MM.1S (cell line): Measurements from ENCODE around the gene SELENOV.

Source experiments
- DNase-seq: peaks from one replicate; pipeline ENCODE4 v3.0.0-alpha.2; 2015
- H2AFZ ChIP-seq: fragments of 300-600 bp; sonication (generic); 2 replicates; pipeline ENCODE4 v1.6.0; 2016; ENCODE audit warnings: antibody characterized with exemption, low read length
- H3F3A ChIP-seq: fragments of 300-600 bp; sonication (generic); 2 replicates; pipeline ENCODE4 v1.6.1; 2016; ENCODE audit warnings: mild to moderate bottlenecking, antibody characterized with exemption, low read length, moderate library complexity, mixed read lengths; ENCODE audit not compliant: insufficient read depth
- H3K27ac ChIP-seq: fragments of 300-600 bp; sonication (generic); 2 replicates; pipeline ENCODE4 v1.5.1; 2016; ENCODE audit warnings: mild to moderate bottlenecking, low read length
- H3K27me3 ChIP-seq: fragments of 300-600 bp; sonication (generic); replicated peaks from 2 replicates; pipeline ENCODE4 v1.6.0; 2016; ENCODE audit warnings: low read length; ENCODE audit not compliant: insufficient read depth
- H3K36me3 ChIP-seq: fragments of 300-600 bp; sonication (generic); replicated peaks from 2 replicates; pipeline ENCODE4 v1.6.1; 2016; ENCODE audit warnings: mild to moderate bottlenecking, low read length, mixed read lengths; ENCODE audit not compliant: insufficient read depth
- H3K4me1 ChIP-seq: fragments of 300-600 bp; sonication (generic); 2 replicates; pipeline ENCODE4 v1.6.1; 2016; ENCODE audit warnings: low read length, mixed read lengths
- H3K4me2 ChIP-seq: fragments of 300-600 bp; sonication (generic); 2 replicates; pipeline ENCODE4 v1.6.0; 2016; ENCODE audit warnings: low read depth, low read length
- H3K4me3 ChIP-seq: fragments of 300-600 bp; sonication (generic); 2 replicates; pipeline ENCODE4 v1.5.1; 2016; ENCODE audit warnings: low read length, mixed read lengths
- H3K79me2 ChIP-seq: fragments of 300-600 bp; sonication (generic); 2 replicates; pipeline ENCODE4 v1.6.1; 2016; ENCODE audit warnings: mixed run types, low read length, mixed read lengths
- H3K9ac ChIP-seq: fragments of 300-600 bp; sonication (generic); 2 replicates; pipeline ENCODE4 v1.6.1; 2016; ENCODE audit warnings: low read length, mixed read lengths
- H3K9me2 ChIP-seq: fragments of 300-600 bp; sonication (generic); replicated peaks from 2 replicates; pipeline ENCODE4 v1.6.1; 2016; ENCODE audit warnings: mild to moderate bottlenecking, low read length, mixed read lengths; ENCODE audit not compliant: insufficient read depth
- H3K9me3 ChIP-seq: fragments of 300-600 bp; sonication (generic); replicated peaks from 2 replicates; pipeline ENCODE4 v1.6.1; 2016; ENCODE audit warnings: mild to moderate bottlenecking, low read length, mixed read lengths; ENCODE audit not compliant: insufficient read depth
- H4K20me1 ChIP-seq: fragments of 300-600 bp; sonication (generic); 2 replicates; pipeline ENCODE4 v1.6.1; 2016; ENCODE audit warnings: mild to moderate bottlenecking, low read length, moderate library complexity, mixed read lengths; ENCODE audit not compliant: insufficient read depth
- CTCF ChIP-seq: fragments of 300-600 bp; sonication (generic); IDR thresholded peaks from 2 replicates; pipeline ENCODE4 v1.5.1; 2016; ENCODE audit warnings: antibody characterized with exemption, low read length, mixed read lengths
- EZH2 ChIP-seq: fragments of 300-600 bp; sonication (generic); optimal IDR thresholded peaks from 2 replicates; pipeline ENCODE3; 2017; ENCODE audit warnings: low read depth, mild to moderate bottlenecking, antibody characterized with exemption, low read length, mixed read lengths
- EZH2phosphoT487 ChIP-seq: fragments of 300-600 bp; sonication (generic); IDR thresholded peaks from 2 replicates; pipeline ENCODE4 v1.6.1; 2018; ENCODE audit warnings: antibody characterized with exemption, low read length

The SELENOV gene

GRCh38 chr19:39480337-39481228, 34.4 kb upstream of the SELENOV start, which contains the start of gene TIMM50:
TIMM50 (plus strand) TSS chr19:39480838; CDS start chr19:39480854, 16 bp downstream.
- Histone ChIP-seq H3K4me3 (peak within 1 kb of the TSS; percentile 98), H3K9me3 (no peaks in the 10 kb centered on the region), H3K4me2 (peak within 1 kb of the TSS; percentile 98), H3K4me1 (peaks cover 4% of the 10 kb centered on the region; the same call in 1 of the 2 replicates), H3K9ac (peak within 1 kb of the TSS; percentile 94), H4K20me1 (no peaks in the 10 kb centered on the region), H3K9me2 (no peaks in the 10 kb centered on the region), H3K79me2 (peaks cover 29% of the 10 kb centered on the region), H3F3A (0 out of 2 replicates have a peak, but pooled peaks cover 6% of the 10 kb centered on the region), H3K27ac (peak within 1 kb of the TSS; percentile 62; the same call in 1 of the 2 replicates), H3K27me3 (no peaks in the 10 kb centered on the region), H2AFZ (peak within 1 kb of the TSS; percentile 74), H3K36me3 (no peaks in the 10 kb centered on the region)
- TF ChIP-seq EZH2phosphoT487, result no peak
- no peak for TF ChIP-seq EZH2
- no peak for TF ChIP-seq CTCF
- peak; percentile 96 for DNase-seq

DNA sequence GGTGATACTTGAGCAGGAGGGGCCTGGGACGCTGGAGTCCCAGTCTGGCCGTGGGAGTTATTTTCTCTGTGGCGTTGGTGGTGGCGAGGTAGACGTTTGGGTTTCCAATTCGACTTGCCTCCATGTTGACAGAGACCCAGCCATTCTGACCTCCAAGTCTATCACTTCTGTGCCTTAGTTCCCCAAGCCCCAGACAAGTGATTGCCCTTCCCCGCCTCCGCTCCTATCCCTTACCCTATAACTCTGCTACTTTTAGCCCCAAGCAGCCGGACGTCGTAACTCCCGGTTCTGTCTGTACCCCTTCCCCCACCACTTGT, 33.8 kb upstream of the SELENOV start:
- Histone ChIP-seq H3K27me3 (no peaks in the 10 kb centered on the region), H3K27ac (peak overlapping the region; percentile 62; the same call in 1 of the 2 replicates), H3K4me3 (peak overlapping the region; percentile 98), H3F3A (0 out of 2 replicates have a peak, but pooled peaks cover 3% of the 10 kb centered on the region), H4K20me1 (no peaks in the 10 kb centered on the region), H3K36me3 (no peaks in the 10 kb centered on the region), H3K79me2 (peaks cover 31% of the 10 kb centered on the region), H3K9me2 (no peaks in the 10 kb centered on the region), H3K4me2 (peak overlapping the region; percentile 98), H3K9me3 (no peaks in the 10 kb centered on the region), H3K9ac (peak overlapping the region; percentile 94), H2AFZ (peak overlapping the region; percentile 74; the same call in 1 of the 2 replicates), H3K4me1 (peaks cover 4% of the 10 kb centered on the region; the same call in 1 of the 2 replicates)
- TF ChIP-seq CTCF (no peak), EZH2 (no peak), EZH2phosphoT487 (no peak)
- DNase-seq, result no peak

DNA sequence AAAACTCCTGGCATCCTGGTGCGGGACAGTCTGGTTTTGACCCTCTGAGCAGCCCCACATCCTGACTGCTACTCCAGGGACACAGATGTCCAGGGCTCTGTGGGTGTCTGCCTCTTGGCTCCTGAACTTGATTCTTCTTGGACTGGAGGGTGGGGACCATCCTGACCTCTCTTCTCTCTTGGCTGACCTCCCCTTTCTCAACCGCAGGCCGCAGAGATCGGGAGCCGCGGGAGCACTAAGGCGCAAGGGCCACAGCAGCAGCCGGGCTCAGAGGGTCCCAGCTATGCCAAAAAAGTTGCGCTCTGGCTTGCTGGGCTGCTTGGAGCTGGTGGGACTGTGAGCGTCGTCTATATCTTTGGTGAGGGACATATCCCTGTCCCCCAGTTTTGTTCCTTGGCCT, 33.3 kb upstream of the SELENOV start:
- Histone ChIP-seq H3K4me2 (peak overlapping the region; percentile 98), H3F3A (0 out of 2 replicates have a peak, but pooled peaks cover 3% of the 10 kb centered on the region), H3K9me3 (no peaks in the 10 kb centered on the region), H3K79me2 (peaks cover 34% of the 10 kb centered on the region), H3K27me3 (no peaks in the 10 kb centered on the region), H3K4me1 (peaks cover 4% of the 10 kb centered on the region; the same call in 1 of the 2 replicates), H3K9me2 (no peaks in the 10 kb centered on the region), H3K36me3 (no peaks in the 10 kb centered on the region), H3K4me3 (peak overlapping the region; percentile 98), H3K9ac (peak overlapping the region; percentile 94), H2AFZ (no peak overlapping the region), H4K20me1 (no peaks in the 10 kb centered on the region), H3K27ac (no peak overlapping the region)
- no peak for DNase-seq
- TF ChIP-seq EZH2phosphoT487, result no peak
- no peak for TF ChIP-seq EZH2
- no peak for TF ChIP-seq CTCF
